Measurements from ENCODE around the gene HCST. TPM values are rescaled to one million over a fixed set of nuclear protein-coding genes. Genes with fewer than 3 reads are reported as not detected.

The HCST gene
- total and polyA plus RNA-seq, 10 donors = 31.5 to 130 (median 63.9) TPM

DNA sequence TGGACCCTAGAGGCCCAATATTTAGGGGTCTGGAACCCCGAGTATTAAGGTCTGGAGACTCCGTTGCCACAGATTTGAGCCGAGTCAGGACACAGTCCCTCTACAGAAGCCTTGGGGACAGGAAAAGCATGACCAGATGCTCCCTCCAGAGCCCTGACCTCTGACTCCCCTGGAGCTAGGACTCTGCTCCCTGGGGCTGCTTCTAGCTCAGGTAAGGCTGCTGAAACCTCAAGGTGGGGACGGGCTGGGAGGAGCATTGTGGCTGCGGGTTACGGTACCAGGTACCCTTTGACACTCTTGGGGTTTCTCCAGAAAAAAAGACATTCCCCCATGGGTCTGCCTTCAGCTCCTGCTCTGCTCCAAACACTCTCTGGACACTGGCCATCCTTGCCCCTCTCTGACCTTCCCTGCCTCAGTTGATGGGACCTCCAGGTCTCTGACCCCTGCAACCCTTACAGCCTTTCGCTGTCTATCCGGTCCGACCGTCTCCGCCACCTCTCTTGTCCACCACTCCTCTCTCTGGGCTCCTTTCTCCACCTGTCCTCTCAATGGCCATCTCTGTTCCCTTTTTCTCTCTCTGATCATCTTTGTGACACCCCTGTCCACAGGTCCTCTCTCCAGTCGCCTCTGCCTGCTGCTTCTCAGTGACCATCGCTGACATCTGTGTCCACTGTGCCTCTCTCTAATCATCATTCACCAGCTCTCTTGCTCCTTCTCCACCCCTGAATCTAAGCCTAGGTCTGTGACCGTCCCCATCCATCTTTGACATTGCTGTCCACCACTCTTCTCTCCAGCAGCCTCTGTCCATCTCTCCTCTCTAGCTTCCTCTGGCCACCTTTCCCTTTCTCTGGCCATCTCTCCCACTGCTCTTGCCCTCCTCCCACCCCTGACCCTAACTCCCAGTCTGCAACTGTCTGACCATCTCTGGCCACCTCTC lies 35.3 kb downstream of the HCST start:
- Histone ChIP-seq H3K27me3 (replicated peaks in 1 of 7) (peaks cover 0 to 30% (median 0%) of the 10 kb centered on the region in 7 donors), H3K4me1 (peaks cover 9 to 46% (median 29%) of the 10 kb centered on the region in 6 donors), H3K4me3 (peak overlapping the region in 7 of 8 donors; percentile 39 to 81 (median 49)), H3K36me3 (peaks cover 0 to 40% (median 18%) of the 10 kb centered on the region in 6 donors), H3K9me3 (no peaks in the 10 kb centered on the region), H3K27ac (peak overlapping the region in 7 of 8 donors; percentile 33 to 89 (median 76))
- DNase-seq = no peak
- WGBS, 5 donors = 55 to 74% (median 69%) methylated on average over 14 of the region's 14 CpGs
- intact Hi-C loops (cut with DNase I; ENCODE audit: low total_unique reads) = no loop called here
- TF ChIP-seq POLR2A (IDR thresholded peaks at IDR 0.05) (no peak), POLR2AphosphoS5 (IDR thresholded peaks at IDR 0.05) (no peak), CTCF (IDR thresholded peaks at IDR 0.05 in 8 of 11, conservative IDR thresholded peaks at IDR 0.05 in 3 of 11) (no peak)

DNA sequence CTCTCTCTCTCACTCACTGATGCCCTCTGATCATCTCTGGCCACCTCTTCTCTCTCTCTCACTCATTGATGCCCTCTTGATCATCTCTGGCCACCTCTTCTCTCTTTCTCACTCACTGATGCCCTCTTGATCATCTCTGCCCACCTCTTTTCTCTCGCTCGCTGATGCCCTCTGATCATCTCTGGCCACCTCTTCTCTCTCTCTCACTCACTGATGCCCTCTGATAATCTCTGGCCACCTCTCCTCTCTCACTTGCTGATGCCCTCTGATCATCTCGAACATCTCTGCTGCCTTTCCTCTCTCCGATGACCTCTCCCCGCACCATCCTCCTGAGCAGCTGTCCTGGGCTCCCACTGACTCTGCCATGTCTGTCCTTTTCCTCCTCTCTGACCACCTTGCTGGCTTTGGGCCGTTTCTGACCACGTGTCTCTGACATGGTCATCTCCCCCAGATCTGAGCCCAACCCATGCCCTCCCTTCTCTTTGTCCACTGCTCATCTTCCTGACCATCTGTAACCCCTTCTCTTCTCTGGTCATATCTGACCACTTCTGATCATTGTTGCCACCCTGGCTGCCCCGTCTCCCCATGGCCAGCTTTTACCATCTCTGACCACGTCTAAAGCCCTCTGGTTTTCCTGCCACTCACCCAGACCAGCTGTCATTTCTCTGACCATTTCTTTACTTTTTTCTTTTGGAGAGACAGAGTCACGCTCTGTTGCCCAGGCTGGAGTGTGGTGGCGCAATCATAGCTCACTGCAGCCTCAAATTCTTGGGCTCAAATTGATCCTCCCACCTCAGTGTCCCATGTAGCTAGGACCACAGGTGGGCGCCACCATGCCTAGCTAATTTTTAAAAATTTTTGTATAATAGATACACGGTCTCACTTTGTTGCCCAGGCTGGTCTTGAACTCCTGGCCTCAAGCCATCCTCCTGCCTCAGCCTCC lies 36.2 kb downstream of the HCST start:
- Histone ChIP-seq H3K4me3 (peak overlapping the region in 3 of 8 donors; percentile 49 to 81 (median 66)), H3K27me3 (replicated peaks in 1 of 7) (peaks cover 0 to 30% (median 0%) of the 10 kb centered on the region in 7 donors), H3K27ac (no peak overlapping the region), H3K9me3 (no peaks in the 10 kb centered on the region), H3K4me1 (peaks cover 9 to 46% (median 29%) of the 10 kb centered on the region in 6 donors), H3K36me3 (peaks cover 0 to 49% (median 18%) of the 10 kb centered on the region in 6 donors)
- TF ChIP-seq POLR2AphosphoS5 (IDR thresholded peaks at IDR 0.05) (no peak), POLR2A (IDR thresholded peaks at IDR 0.05) (no peak), CTCF (IDR thresholded peaks at IDR 0.05 in 8 of 11, conservative IDR thresholded peaks at IDR 0.05 in 3 of 11) (no peak)
- no peak for DNase-seq
- intact Hi-C loops (cut with DNase I; ENCODE audit: low total_unique reads) = no loop called here
- WGBS, 5 donors = 77 to 87% (median 79%) methylated on average over 13 of the region's 13 CpGs

DNA sequence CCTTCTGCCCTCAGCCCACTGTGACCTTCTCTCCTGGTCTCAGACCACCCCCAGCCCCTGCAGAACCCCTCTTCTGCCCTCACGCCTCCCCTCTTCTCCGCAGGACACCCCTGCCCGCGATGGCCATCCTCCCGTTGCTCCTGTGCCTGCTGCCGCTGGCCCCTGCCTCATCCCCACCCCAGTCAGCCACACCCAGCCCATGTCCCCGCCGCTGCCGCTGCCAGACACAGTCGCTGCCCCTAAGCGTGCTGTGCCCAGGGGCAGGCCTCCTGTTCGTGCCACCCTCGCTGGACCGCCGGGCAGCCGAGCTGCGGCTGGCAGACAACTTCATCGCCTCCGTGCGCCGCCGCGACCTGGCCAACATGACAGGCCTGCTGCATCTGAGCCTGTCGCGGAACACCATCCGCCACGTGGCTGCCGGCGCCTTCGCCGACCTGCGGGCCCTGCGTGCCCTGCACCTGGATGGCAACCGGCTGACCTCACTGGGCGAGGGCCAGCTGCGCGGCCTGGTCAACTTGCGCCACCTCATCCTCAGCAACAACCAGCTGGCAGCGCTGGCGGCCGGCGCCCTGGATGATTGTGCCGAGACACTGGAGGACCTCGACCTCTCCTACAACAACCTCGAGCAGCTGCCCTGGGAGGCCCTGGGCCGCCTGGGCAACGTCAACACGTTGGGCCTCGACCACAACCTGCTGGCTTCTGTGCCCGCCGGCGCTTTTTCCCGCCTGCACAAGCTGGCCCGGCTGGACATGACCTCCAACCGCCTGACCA lies 37.2 kb downstream of the HCST start:
- Histone ChIP-seq H3K27ac (no peak overlapping the region), H3K36me3 (peaks cover 0 to 56% (median 19%) of the 10 kb centered on the region in 6 donors), H3K27me3 (replicated peaks in 1 of 7) (peaks cover 0 to 30% (median 0%) of the 10 kb centered on the region in 7 donors), H3K4me1 (peaks cover 9 to 46% (median 29%) of the 10 kb centered on the region in 6 donors), H3K9me3 (no peaks in the 10 kb centered on the region), H3K4me3 (no peak overlapping the region)
- 91 to 97% (median 94%) methylated on average over 15 to 55 of the region's 55 CpGs for WGBS, 5 donors
- DNase-seq = no peak
- no peak for TF ChIP-seq POLR2AphosphoS5 (IDR thresholded peaks at IDR 0.05)
- TF ChIP-seq CTCF (IDR thresholded peaks at IDR 0.05 in 8 of 11, conservative IDR thresholded peaks at IDR 0.05 in 3 of 11) = no peak
- no peak for TF ChIP-seq POLR2A (IDR thresholded peaks at IDR 0.05)
- intact Hi-C loops (cut with DNase I; ENCODE audit: low total_unique reads) = no loop called here

Measured in spleen (tissue), 11 donors.